Kidney epithelial cell (primary cell): ENCODE data around the gene ATXN1. TPM values are rescaled to one million over a fixed set of nuclear protein-coding genes. Genes with fewer than 3 reads are reported as not detected.

Experiments used
- DNase-seq: peaks from one replicate; pipeline ENCODE4 v3.0.0-alpha.2; 2010; ENCODE audit warnings: low read depth
- H3K27me3 ChIP-seq: 2 replicates; pipeline ENCODE4 v1.6.0; 2011; ENCODE audit warnings: low read length; ENCODE audit not compliant: control insufficient read depth, insufficient read depth
- H3K36me3 ChIP-seq: 2 replicates; pipeline ENCODE4 v1.5.1; 2011; ENCODE audit warnings: low read length; ENCODE audit not compliant: control insufficient read depth, insufficient read depth
- H3K4me3 ChIP-seq: 2 replicates; pipeline ENCODE4 v1.5.1; 2011; ENCODE audit warnings: low read depth, mild to moderate bottlenecking, control low read depth, low read length
- total RNA-seq: library from RNA; depleted of rRNA; stranded (reverse); fragments of >200 nt; gene quantifications from 2 replicates; pipeline ENCODE4 v1.2.3, GENCODE V29; 2015
- TF ChIP-seq, protein P1 (sequence below): IDR thresholded peaks from 2 replicates; pipeline ENCODE4 v1.5.1; 2011; ENCODE audit warnings: mild to moderate bottlenecking, moderate library complexity, low read length, control low read depth, inconsistent platforms; ENCODE audit not compliant: insufficient read depth, poor library complexity, severe bottlenecking

ATXN1 gene
- total RNA-seq, 1 donor from 2014 or later, result 12.5 TPM

DNA sequence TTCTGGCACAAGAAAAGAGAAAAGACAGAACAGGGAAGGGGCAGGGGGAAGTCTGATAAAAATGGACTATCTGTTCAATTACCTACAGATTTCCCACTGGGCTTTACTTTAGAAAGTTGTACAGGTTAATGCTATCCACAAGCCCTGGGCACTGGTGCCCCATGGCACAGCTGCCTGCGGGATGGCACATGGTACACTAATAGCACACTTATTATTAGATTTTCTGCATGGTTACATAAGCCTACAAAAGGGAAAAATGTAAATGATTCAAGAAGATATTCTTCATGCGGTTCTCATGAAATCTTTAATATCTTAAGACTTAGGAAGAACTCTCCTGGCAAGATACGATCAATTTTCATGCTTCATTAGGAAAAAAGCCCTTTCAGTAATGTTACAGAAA lies 385.4 kb downstream of the ATXN1 start:
- Histone ChIP-seq H3K36me3 (no peaks in the 10 kb centered on the region), H3K4me3 (no peak overlapping the region), H3K27me3 (no peaks in the 10 kb centered on the region)
- no peak for DNase-seq
- TF ChIP-seq, protein P1, sequence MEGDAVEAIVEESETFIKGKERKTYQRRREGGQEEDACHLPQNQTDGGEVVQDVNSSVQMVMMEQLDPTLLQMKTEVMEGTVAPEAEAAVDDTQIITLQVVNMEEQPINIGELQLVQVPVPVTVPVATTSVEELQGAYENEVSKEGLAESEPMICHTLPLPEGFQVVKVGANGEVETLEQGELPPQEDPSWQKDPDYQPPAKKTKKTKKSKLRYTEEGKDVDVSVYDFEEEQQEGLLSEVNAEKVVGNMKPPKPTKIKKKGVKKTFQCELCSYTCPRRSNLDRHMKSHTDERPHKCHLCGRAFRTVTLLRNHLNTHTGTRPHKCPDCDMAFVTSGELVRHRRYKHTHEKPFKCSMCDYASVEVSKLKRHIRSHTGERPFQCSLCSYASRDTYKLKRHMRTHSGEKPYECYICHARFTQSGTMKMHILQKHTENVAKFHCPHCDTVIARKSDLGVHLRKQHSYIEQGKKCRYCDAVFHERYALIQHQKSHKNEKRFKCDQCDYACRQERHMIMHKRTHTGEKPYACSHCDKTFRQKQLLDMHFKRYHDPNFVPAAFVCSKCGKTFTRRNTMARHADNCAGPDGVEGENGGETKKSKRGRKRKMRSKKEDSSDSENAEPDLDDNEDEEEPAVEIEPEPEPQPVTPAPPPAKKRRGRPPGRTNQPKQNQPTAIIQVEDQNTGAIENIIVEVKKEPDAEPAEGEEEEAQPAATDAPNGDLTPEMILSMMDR, result no peak

DNA sequence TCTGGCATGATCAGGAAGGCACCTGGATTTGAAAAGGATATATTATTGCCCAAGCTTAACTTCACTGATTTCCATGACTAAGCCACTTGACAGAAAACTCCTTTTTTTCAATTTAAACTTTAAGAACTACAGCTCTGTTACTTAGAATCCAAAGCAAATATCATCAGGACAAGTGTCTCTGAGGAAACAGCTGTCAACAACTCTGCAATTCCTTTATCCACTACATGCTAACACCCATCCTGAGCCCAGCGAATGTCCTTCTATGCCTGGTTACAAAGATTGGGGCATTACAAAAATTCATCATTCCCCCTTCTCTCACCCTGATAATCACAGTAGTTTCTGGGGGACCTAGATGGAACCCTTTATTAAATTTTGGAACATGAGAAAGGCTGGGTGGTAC lies 386.1 kb downstream of the ATXN1 start:
- TF ChIP-seq, protein P1, result no peak
- DNase-seq, result no peak
- Histone ChIP-seq H3K36me3 (no peaks in the 10 kb centered on the region), H3K27me3 (no peaks in the 10 kb centered on the region), H3K4me3 (no peak overlapping the region)

DNA sequence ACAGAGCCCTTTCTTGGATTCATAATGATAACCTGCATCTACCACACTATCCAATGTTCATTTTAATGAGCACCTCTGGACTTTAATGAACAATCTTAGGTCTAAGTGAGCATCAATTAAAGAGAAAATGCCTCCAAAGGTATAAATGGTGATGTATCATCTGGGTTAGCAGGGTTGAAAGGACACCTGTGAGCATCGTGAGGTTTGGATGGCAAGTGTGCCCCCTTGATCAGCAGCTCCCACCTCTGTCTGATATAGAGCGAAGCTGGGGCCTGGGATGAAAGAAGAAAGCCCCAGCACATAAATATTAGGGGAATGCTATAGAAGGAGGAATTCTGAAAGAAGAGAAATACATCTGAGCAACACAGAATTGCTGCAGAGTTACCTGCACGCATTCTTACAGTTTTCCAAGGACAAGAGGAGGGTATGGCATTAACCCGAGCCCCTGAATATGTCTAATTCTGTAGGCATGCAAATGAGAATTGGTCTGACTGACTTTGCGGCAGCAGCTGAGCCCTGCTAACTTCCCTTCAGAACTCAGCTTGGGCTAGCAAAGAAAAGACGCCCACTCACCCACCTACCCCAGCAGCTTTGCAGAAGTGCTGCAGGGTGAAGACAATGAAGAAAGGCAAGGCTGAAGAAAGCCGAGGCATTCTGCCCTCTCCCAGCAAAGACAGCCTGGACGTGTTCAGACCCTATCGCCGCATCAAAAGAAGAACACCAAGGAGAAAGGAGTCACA lies 386.6 kb downstream of the ATXN1 start:
- DNase-seq, result no peak
- Histone ChIP-seq H3K36me3 (no peaks in the 10 kb centered on the region), H3K4me3 (no peak overlapping the region), H3K27me3 (no peaks in the 10 kb centered on the region)
- TF ChIP-seq, protein P1, result no peak

DNA sequence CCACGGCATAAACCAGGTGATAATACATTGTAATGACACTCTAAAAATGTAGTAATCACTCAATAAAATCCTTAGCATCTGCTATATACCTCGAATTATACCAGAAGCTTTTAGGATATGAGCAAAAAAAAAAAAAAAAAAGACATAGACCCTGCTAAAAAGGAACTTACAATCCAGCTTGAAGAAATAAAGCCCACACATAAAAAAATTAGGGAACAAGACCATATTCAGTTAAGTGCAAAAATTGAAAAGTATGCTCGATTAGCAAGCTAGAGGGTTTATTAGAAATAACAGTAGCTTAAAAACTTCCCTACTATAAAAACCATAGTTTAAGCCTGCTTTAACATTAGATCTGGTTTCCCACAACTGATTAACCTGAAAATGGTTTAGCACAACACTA lies 387.2 kb downstream of the ATXN1 start:
- Histone ChIP-seq H3K27me3 (no peaks in the 10 kb centered on the region), H3K4me3 (no peak overlapping the region), H3K36me3 (no peaks in the 10 kb centered on the region)
- DNase-seq, result no peak
- TF ChIP-seq, protein P1, result no peak

DNA sequence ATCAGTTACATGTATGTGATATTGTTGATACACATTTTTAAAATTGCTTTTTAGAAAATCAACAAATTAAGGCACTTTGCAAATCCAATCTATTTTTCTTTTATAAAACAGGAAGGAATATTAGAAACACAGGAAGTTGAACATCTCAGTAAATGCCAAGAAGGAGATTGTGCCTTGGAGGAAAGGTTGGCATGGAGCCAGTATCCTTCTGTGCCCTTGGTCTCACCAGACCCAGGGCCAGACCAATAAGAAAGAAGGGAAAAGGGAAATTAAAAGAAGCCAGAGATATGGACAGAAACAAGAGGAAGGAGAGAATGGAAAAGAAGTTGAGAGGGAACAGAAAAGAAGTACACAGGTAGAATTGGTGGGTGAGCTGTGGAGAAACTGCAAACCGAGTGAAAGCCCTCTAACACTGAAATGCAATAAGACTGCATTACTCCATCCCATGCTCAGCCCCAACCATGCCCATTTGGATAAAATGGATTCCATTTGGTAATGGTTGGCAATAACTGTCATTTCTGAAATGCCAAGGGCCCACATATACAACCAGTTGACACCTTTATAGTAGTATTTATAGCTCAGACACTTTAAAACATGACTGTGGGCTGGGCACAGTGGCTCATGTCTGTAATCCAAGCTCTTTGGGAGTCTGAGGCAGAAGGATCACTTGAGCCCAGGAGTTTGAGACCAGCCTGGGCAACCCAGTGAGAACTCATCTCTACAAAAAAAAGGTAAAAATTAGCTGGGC lies 389.1 kb downstream of the ATXN1 start:
- no peak overlapping the region for H3K4me3 ChIP-seq
- DNase-seq, result no peak
- TF ChIP-seq, protein P1, result no peak
- no peaks in the 10 kb centered on the region for H3K36me3 ChIP-seq
- no peaks in the 10 kb centered on the region for H3K27me3 ChIP-seq

DNA sequence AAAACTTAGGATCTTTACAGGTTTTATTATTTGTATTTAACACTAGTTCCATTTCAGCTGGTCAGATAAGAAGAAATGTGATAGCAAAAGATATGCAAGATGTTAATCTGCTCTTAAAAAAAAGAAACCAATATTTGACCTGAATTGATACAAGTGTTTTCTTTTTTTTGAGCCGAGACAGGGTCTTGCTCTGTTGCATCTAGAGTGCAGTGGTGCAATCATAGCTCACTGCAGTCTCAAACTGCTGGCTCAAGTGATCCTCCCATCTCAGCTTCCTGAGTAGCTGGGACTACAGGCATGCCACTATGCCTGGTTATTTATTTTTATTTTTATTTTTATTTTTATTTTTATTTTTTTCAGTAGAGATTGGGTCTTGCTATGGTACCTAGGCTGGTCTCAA lies 389.9 kb downstream of the ATXN1 start:
- TF ChIP-seq, protein P1, result no peak
- no peak overlapping the region for H3K4me3 ChIP-seq
- DNase-seq, result no peak
- H3K27me3 ChIP-seq, result no peaks in the 10 kb centered on the region
- no peaks in the 10 kb centered on the region for H3K36me3 ChIP-seq
